Measurements from ENCODE around the gene TCTN1. TPM values are rescaled to one million over a fixed set of nuclear protein-coding genes. Genes with fewer than 3 reads are reported as not detected.

TCTN1 gene
- total and polyA plus RNA-seq, 2 of the 13 experiments (the other 11 are each of a cell fraction or from before 2014, with no cell fraction given): 13.6 to 16.0 TPM

DNA sequence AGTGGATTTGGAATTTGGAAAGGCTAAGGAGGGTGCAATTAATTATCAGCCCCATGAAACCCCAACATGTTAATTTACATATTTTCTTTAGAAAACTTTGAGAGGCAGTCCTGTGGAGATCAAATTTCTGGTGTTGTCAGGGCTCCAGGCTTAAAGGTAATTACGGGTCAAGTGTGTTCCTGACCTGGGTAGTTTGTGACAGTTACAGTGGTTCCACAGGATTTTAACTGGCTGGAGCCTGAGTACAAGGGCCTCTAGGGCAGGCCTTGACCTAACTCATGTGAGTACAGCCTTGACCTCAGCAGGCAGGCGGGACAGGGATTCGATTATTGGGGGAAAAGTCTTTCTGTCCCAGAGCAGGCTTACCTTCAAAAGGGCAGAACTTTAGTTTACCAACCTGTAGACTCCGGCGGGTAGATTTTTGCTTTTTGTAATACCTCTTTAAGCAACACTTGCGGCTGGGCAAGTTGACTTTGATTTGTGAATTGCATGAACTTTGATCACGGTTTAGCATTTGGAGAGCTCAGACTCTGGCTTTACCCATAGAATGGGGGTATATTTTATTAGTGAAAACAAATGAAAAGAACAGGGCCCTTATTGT is 22.4 kb upstream of the TCTN1 start (continued):
- TF ChIP-seq, protein P1, sequence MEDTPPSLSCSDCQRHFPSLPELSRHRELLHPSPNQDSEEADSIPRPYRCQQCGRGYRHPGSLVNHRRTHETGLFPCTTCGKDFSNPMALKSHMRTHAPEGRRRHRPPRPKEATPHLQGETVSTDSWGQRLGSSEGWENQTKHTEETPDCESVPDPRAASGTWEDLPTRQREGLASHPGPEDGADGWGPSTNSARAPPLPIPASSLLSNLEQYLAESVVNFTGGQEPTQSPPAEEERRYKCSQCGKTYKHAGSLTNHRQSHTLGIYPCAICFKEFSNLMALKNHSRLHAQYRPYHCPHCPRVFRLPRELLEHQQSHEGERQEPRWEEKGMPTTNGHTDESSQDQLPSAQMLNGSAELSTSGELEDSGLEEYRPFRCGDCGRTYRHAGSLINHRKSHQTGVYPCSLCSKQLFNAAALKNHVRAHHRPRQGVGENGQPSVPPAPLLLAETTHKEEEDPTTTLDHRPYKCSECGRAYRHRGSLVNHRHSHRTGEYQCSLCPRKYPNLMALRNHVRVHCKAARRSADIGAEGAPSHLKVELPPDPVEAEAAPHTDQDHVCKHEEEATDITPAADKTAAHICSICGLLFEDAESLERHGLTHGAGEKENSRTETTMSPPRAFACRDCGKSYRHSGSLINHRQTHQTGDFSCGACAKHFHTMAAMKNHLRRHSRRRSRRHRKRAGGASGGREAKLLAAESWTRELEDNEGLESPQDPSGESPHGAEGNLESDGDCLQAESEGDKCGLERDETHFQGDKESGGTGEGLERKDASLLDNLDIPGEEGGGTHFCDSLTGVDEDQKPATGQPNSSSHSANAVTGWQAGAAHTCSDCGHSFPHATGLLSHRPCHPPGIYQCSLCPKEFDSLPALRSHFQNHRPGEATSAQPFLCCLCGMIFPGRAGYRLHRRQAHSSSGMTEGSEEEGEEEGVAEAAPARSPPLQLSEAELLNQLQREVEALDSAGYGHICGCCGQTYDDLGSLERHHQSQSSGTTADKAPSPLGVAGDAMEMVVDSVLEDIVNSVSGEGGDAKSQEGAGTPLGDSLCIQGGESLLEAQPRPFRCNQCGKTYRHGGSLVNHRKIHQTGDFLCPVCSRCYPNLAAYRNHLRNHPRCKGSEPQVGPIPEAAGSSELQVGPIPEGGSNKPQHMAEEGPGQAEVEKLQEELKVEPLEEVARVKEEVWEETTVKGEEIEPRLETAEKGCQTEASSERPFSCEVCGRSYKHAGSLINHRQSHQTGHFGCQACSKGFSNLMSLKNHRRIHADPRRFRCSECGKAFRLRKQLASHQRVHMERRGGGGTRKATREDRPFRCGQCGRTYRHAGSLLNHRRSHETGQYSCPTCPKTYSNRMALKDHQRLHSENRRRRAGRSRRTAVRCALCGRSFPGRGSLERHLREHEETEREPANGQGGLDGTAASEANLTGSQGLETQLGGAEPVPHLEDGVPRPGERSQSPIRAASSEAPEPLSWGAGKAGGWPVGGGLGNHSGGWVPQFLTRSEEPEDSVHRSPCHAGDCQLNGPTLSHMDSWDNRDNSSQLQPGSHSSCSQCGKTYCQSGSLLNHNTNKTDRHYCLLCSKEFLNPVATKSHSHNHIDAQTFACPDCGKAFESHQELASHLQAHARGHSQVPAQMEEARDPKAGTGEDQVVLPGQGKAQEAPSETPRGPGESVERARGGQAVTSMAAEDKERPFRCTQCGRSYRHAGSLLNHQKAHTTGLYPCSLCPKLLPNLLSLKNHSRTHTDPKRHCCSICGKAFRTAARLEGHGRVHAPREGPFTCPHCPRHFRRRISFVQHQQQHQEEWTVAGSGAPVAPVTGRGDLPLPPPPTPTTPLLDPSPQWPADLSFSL (CRISPR knock-in tag; IDR thresholded peaks at IDR 0.05): no peak
- TF ChIP-seq, protein P2, sequence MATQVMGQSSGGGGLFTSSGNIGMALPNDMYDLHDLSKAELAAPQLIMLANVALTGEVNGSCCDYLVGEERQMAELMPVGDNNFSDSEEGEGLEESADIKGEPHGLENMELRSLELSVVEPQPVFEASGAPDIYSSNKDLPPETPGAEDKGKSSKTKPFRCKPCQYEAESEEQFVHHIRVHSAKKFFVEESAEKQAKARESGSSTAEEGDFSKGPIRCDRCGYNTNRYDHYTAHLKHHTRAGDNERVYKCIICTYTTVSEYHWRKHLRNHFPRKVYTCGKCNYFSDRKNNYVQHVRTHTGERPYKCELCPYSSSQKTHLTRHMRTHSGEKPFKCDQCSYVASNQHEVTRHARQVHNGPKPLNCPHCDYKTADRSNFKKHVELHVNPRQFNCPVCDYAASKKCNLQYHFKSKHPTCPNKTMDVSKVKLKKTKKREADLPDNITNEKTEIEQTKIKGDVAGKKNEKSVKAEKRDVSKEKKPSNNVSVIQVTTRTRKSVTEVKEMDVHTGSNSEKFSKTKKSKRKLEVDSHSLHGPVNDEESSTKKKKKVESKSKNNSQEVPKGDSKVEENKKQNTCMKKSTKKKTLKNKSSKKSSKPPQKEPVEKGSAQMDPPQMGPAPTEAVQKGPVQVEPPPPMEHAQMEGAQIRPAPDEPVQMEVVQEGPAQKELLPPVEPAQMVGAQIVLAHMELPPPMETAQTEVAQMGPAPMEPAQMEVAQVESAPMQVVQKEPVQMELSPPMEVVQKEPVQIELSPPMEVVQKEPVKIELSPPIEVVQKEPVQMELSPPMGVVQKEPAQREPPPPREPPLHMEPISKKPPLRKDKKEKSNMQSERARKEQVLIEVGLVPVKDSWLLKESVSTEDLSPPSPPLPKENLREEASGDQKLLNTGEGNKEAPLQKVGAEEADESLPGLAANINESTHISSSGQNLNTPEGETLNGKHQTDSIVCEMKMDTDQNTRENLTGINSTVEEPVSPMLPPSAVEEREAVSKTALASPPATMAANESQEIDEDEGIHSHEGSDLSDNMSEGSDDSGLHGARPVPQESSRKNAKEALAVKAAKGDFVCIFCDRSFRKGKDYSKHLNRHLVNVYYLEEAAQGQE (IDR thresholded peaks at IDR 0.05; ENCODE audit: borderline replicate concordance in 1 of 2, low read depth in 1 of 2, low read length in 2 of 2): peak in 1 of 2 experiments; percentile 51; a peak in 1 of 4 replicates
- TF ChIP-seq, protein P3, sequence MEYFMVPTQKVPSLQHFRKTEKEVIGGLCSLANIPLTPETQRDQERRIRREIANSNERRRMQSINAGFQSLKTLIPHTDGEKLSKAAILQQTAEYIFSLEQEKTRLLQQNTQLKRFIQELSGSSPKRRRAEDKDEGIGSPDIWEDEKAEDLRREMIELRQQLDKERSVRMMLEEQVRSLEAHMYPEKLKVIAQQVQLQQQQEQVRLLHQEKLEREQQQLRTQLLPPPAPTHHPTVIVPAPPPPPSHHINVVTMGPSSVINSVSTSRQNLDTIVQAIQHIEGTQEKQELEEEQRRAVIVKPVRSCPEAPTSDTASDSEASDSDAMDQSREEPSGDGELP (IDR thresholded peaks at IDR 0.05; ENCODE audit: borderline replicate concordance, low read depth): peak; percentile 46; the same call in 1 of the 2 replicates
- TF ChIP-seq ZKSCAN5 (CRISPR knock-in tag; IDR thresholded peaks at IDR 0.05) (no peak), ZNF672 (CRISPR knock-in tag; IDR thresholded peaks at IDR 0.05) (no peak), KMT2A (CRISPR knock-in tag; IDR thresholded peaks at IDR 0.05) (peak; percentile 26; the same call in 1 of the 2 replicates), ZNF562 (CRISPR knock-in tag; IDR thresholded peaks at IDR 0.05; ENCODE audit: borderline replicate concordance) (no peak), MXI1 (IDR thresholded peaks at IDR 0.05; ENCODE audit: borderline replicate concordance, low read depth, low read length) (no peak; the same call in 2 of the 3 replicates), ZNF530 (CRISPR knock-in tag; IDR thresholded peaks at IDR 0.05; ENCODE audit: low read depth) (no peak), HDAC2 (CRISPR knock-in tag; IDR thresholded peaks at IDR 0.05) (peak; percentile 88; the same call in 1 of the 2 replicates), RXRA (CRISPR knock-in tag; IDR thresholded peaks at IDR 0.05) (peak; percentile 98), CHCHD3 (CRISPR knock-in tag; IDR thresholded peaks at IDR 0.05) (no peak), ZNF768 (CRISPR knock-in tag; IDR thresholded peaks at IDR 0.05) (no peak), MEIS2 (CRISPR knock-in tag; IDR thresholded peaks at IDR 0.05) (no peak), MTF1 (CRISPR knock-in tag; IDR thresholded peaks at IDR 0.05) (no peak)
- TF ChIP-seq, protein P4, sequence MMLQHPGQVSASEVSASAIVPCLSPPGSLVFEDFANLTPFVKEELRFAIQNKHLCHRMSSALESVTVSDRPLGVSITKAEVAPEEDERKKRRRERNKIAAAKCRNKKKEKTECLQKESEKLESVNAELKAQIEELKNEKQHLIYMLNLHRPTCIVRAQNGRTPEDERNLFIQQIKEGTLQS (CRISPR knock-in tag; IDR thresholded peaks at IDR 0.05): no peak
- TF ChIP-seq, protein P5, sequence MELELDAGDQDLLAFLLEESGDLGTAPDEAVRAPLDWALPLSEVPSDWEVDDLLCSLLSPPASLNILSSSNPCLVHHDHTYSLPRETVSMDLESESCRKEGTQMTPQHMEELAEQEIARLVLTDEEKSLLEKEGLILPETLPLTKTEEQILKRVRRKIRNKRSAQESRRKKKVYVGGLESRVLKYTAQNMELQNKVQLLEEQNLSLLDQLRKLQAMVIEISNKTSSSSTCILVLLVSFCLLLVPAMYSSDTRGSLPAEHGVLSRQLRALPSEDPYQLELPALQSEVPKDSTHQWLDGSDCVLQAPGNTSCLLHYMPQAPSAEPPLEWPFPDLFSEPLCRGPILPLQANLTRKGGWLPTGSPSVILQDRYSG (CRISPR knock-in tag; IDR thresholded peaks at IDR 0.05): no peak
